Stimulated activated effector memory CD8-positive, alpha-beta T cell treated with anti-CD3 and anti-CD28 coated beads, Interleukin-12 subunit alpha, Interleukin-12 subunit beta, amount 100 ng/mL, for 72 hours (primary cell): Measurements from ENCODE around the gene HOXA6.
A peak's percentile ranks its signal among the peaks of the same experiment; 100 is the strongest.

Source experiments
- ATAC-seq: fragments of 150-1000 bp; cut with Tn5 transposase; 2 replicates; pipeline ENCODE4 v1.10.0; 2021
- DNase-seq, 2 donors: peaks; one replicate each; pipeline ENCODE4 v3.0.0; 2021 to 2022; ENCODE audit warnings: low spot score in 2 of 2
- H3K27ac Mint-ChIP-seq: one replicate; pipeline ENCODE4 v1.8.0; 2022; ENCODE audit warnings: mild to moderate bottlenecking, mixed read lengths
- H3K36me3 Mint-ChIP-seq: one replicate; pipeline ENCODE4 v1.8.0; 2022; ENCODE audit warnings: mild to moderate bottlenecking, mixed read lengths
- H3K4me1 Mint-ChIP-seq: one replicate; pipeline ENCODE4 v1.8.0; 2022; ENCODE audit warnings: mixed read lengths
- H3K4me3 Mint-ChIP-seq: one replicate; pipeline ENCODE4 v1.8.0; 2022; ENCODE audit warnings: mild to moderate bottlenecking, mixed read lengths
- H3K9me3 Mint-ChIP-seq: one replicate; pipeline ENCODE4 v1.8.0; 2022; ENCODE audit warnings: mixed read lengths

HOXA6 gene

DNA sequence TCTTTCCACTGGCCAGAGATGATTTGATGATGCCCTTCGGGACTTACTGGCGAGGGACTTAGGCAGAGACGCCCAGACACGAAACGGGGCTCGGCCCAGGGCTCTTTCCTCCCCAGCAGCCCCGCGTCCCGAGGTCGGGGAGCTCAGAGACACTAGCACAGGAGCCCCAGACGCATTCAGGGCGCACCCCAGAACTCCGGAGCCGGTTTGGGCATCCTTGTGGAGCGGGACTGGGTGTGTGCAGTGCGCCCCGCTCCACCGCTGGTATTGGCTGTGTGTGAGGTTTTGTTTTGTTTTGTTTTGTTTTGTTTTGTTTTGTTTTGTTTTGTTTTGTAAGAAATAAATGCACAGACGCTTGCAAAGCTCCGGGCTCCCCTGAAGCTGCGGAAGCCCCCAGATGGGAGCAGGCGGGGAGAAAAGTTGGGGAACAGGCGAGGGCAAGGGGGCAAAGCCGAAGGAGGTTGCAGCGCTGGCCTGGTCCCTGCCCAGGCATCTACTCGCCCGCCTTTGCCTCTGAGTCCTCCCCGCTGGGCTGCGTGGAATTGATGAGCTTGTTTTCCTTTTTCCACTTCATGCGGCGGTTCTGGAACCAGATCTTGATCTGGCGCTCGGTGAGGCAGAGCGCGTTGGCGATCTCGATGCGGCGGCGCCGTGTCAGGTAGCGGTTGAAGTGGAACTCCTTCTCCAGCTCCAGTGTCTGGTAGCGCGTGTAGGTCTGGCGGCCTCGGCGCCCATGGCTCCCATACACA, 2.2 kb downstream of the HOXA6 start:
- ATAC-seq: no peak
- H3K4me1 Mint-ChIP-seq: peaks cover 8% of the 10 kb centered on the region
- DNase-seq: no peak
- H3K4me3 Mint-ChIP-seq: no peak overlapping the region
- no peak overlapping the region for H3K27ac Mint-ChIP-seq
- H3K36me3 Mint-ChIP-seq: no peaks in the 10 kb centered on the region
- no peaks in the 10 kb centered on the region for H3K9me3 Mint-ChIP-seq

DNA sequence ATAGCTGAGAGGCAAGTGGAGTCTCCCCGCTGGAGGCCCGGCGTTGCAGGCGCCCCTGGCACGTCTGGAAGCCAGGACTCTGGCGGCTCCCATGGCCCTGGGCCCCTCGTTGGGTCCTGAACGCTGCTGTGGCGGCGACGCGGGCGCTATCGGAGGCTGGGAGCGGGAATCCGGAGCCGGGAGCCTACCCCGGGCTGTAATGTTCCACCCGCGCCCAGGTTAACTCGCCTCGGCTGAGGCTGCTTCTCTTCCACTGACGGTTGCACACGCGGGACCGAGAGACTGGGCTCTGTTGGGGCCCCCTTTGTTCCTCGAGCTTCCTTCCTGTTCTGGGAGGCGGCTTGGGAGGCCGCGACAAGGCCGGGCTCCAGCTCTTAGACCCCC, 2.8 kb downstream of the HOXA6 start:
- Mint-ChIP-seq H3K4me3 (no peak overlapping the region), H3K9me3 (no peaks in the 10 kb centered on the region), H3K27ac (no peak overlapping the region)

DNA sequence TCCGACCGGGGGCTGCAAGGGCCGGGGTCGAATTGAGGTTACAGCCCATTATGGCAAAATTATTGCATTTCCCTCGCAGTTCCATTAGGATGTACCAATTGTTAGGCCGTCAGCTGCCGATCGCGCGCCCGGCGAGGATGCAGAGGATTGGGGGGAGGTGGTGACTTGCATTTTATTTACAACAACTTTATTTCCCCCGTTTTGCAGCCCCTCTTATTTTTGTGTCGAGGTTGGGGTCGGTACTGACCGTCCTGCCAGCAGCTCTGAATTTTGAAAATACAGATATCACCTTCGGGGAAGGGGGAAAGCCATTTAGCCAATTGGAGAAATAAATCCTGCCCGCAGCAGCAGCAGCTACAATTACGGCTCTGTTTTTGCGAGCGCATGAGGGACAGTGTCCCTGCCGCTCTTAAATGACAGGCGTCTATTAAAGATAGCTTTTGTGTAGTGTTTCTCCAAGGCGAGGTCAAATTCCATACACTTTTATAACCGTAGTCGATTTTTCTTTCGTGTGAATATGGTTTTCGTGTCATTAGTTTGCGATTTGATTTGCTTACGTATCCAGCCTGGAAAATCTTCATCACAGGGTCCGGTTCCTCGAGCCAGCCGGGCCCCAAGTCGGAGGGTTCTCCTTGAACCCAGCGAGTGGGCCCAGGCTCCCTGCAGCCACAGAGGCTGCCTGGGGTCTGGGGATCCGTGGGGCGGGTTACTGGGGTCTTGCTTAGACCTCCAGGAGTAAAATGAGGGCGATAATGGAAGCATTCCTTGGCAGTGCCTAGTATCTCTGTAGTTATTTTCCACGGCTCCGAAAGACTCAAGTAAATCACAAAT, 3.4 kb downstream of the HOXA6 start:
- no peak for DNase-seq
- no peak overlapping the region for H3K4me3 Mint-ChIP-seq
- ATAC-seq: no peak
- no peaks in the 10 kb centered on the region for H3K9me3 Mint-ChIP-seq
- peaks cover 6% of the 10 kb centered on the region for H3K4me1 Mint-ChIP-seq
- no peak overlapping the region for H3K27ac Mint-ChIP-seq
- H3K36me3 Mint-ChIP-seq: no peaks in the 10 kb centered on the region

More for the DNA sequence above, 2.8 kb downstream of the HOXA6 start:
- no peaks in the 10 kb centered on the region for H3K36me3 Mint-ChIP-seq
- no peak for DNase-seq
- H3K4me1 Mint-ChIP-seq: peaks cover 6% of the 10 kb centered on the region
- no peak for ATAC-seq

DNA sequence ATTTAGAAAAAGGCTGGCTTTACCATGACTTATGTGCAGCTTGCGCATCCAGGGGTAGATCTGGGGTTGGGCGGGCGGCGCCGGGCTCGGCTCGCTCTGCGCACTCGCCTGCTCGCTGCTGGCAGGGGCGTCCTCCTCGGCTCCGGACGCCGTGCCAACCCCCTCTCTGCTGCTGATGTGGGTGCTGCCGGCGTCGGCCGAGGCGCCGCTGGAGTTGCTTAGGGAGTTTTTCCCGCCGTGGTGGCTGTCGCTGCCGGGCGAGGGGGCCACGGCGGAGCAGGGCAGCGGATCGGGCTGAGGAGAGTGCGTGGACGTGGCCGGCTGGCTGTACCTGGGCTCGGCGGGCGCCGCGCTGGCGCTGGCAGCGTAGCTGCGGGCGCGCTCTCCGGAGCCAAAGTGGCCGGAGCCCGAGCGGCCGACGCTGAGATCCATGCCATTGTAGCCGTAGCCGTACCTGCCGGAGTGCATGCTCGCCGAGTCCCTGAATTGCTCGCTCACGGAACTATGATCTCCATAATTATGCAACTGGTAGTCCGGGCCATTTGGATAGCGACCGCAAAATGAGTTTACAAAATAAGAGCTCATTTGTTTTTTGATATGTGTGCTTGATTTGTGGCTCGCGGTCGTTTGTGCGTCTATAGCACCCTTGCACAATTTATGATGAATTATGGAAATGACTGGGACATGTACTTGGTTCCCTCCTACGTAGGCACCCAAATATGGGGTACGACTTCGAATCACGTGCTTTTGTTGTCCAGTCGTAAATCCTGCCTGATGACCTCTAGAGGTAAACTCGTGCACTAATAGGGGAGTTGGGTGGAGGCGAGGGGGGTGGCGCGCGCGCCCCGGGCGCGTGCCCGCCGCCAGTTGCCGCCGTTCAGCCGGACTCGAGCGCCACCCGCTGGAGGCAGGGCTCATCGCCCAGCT, 4.3 kb downstream of the HOXA6 start, which contains the start of gene HOXA5:
Gene HOXA5 (minus strand): TSS at position 659 of the 927 bp plus-strand sequence. CDS start 74 bp downstream, at position 585.
- no peaks in the 10 kb centered on the region for H3K36me3 Mint-ChIP-seq
- H3K9me3 Mint-ChIP-seq: no peaks in the 10 kb centered on the region
- DNase-seq: no peak
- no peak within 1 kb of the TSS for H3K27ac Mint-ChIP-seq
- H3K4me3 Mint-ChIP-seq: no peak within 1 kb of the TSS
- H3K4me1 Mint-ChIP-seq: peaks cover 5% of the 10 kb centered on the region
- ATAC-seq: no peak

DNA sequence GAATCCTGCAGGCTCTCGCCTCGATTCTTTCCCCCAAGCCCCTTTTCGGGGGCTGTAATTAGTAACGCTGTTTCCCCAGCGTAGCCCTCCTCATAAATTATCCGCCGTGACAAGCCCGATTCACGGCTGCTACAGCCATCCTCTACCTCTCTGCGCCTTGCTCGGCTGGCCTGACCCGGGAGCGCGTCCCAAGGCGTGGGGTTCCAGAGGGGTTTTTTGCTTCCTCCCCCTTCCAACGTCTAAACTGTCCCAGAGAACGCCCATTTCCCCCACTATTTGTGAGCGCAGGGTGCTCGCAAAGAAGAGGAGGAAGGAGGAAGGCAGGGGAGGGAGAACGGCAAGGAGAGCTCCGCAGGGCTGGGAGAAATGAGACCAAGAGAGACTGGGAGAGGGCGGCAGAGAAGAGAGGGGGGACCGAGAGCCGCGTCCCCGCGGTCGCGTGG, 5.0 kb downstream of the HOXA6 start:
- no peaks in the 10 kb centered on the region for H3K9me3 Mint-ChIP-seq
- no peak for DNase-seq
- no peaks in the 10 kb centered on the region for H3K4me1 Mint-ChIP-seq
- no peak for ATAC-seq
- H3K4me3 Mint-ChIP-seq: no peak overlapping the region
- no peaks in the 10 kb centered on the region for H3K36me3 Mint-ChIP-seq
- no peak overlapping the region for H3K27ac Mint-ChIP-seq

DNA sequence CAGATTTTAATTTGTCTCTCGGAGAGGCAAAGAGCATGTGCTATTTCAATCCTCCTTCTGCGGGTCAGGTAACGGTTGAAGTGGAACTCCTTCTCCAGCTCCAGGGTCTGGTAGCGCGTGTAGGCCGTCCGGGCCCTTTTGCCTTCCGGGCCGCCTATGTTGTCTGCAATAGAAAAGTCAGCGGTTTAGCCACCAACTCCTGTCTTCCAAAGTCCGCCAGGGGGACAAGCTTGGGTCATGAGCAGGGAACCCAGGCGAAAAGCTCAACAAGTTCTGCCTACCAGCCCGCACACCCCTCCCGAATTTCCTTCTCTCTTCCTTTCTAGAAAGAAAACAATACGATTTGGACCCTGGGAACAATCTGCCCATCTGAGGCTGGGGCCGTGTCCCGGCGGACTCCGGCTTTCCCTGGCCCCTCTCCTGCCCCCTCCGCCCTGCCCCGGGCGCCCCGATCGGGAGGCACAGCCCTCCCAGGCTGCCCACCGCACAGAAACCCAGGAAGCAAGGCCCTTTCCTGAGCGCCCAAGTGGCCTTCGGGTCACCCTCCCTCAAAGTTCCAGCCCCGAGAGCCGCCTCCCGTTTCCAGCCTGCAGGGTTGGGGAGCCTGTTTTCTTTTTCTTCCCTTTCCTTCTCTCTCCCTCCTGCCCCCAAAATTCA, 5.5 kb downstream of the HOXA6 start:
- no peaks in the 10 kb centered on the region for H3K36me3 Mint-ChIP-seq

DNA sequence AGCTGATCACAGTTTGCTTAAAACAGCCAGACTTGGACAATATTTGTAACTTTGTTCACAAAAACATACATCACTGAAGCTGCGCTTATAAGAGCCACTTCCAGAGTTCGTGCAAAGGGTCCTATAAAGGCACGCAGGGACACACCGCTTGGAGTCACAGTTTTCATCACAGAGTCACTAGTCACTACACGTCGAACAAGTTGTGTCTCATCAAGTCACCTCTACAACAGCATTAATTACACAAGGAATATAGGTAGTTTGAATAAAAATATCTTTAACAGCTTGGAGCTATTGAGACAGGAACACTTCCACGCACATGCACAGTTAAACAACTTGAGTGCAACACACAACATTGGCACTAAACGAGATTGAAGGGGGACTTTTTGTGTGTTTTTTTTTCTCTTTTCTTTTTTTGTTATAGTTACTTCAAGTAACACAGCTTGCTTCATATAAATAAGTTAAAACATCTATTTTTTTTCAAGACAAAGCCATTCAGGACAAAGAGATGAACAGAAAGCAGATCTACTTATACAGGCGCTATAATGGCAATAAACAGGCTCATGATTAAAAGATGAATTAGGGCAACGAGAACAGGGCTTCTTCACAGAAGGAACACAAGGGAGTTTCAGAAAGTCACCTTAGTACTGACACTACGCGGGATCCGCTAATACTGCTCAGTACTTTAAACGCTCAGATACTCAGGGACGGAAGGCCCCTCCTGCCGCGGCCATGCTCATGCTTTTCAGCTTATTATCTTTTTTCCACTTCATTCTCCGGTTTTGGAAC, 6.2 kb downstream of the HOXA6 start:
- Mint-ChIP-seq H3K4me1 (peaks cover under 1% of the 10 kb centered on the region), H3K9me3 (no peaks in the 10 kb centered on the region), H3K27ac (no peak overlapping the region), H3K36me3 (no peaks in the 10 kb centered on the region), H3K4me3 (no peak overlapping the region)
- DNase-seq (no peak), ATAC-seq (no peak)

More for the DNA sequence above, 5.5 kb downstream of the HOXA6 start:
- no peak overlapping the region for H3K4me3 Mint-ChIP-seq
- ATAC-seq: no peak
- no peaks in the 10 kb centered on the region for H3K9me3 Mint-ChIP-seq
- DNase-seq: no peak
- no peaks in the 10 kb centered on the region for H3K4me1 Mint-ChIP-seq
- no peak overlapping the region for H3K27ac Mint-ChIP-seq

DNA sequence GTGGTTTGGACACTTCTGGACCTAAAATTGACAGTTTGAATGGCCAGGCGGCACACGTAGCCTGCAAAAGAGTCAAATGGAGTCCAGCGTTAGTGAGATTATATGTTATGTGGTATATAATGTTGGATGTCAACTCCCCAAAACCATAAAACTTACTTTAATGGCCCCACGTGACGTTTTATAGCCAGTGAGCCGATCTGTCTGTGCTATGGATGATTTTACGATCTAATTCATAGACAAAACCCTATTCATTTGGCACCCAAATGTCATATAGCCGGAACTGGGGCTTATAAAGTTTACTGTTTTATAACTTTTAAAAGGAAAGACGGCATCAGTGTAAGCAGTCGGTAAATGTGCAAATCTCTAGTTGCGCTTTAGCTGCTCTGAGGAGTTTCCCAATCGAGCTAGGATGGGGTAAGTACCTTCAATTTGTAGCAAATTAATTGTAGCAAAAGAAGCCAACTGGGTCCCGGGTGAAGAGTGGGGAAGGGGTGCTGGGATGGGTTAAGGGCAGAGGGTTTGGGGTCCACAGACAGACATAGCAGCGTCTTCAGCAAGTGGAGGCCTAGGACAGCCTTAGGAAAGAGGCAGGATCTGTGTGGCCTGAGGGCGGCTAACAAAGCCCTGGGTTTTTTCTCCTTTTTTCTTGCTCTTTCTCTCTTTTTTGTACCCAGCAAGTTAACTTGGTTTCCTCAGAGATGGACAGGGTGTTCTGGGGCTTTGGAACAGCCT, 7.3 kb downstream of the HOXA6 start:
- Mint-ChIP-seq H3K4me1 (peaks cover 10% of the 10 kb centered on the region), H3K27ac (no peak overlapping the region), H3K36me3 (no peaks in the 10 kb centered on the region), H3K4me3 (no peak overlapping the region), H3K9me3 (no peaks in the 10 kb centered on the region)
- ATAC-seq (no peak), DNase-seq (no peak)

DNA sequence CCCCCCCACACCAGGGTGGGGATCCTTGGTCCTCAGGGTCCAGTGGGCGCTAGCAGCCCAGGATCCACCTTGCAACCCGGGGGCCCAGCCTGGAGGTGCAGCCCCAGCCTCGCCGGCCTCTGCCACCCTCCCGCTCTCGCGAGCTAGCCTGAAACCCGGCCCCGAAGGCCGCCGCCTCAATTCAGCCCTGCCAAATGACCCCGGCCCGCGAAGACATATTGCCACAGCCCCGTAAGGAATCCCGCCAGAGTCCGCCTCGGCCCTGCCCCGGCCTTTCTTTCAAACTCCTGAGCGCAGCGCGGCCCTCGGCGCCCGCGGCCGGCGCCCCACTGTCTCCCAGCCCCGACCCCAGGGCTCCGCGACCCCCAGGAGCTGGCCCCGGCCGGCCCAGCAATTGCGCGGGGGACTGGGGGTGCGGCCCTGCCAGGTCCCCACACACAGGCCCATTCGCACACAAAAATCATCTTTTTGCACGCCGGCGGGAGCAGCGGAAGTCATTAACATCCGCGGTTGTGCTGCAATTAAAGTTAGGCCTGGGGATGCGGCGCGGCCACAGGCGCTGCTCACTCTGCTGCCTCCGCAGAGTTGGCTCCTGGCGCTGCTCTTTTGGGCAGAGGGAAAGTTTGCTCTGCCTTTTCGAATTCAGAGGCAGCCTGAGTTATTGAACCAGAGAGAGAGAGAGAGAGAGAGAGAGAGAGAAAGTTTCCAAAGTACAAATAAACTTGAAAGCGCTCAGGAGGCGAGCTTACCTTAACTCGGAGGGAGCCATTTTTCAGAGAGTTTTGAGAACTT, 8.0 kb downstream of the HOXA6 start:
- Mint-ChIP-seq H3K9me3 (no peaks in the 10 kb centered on the region), H3K4me3 (no peak overlapping the region), H3K36me3 (no peaks in the 10 kb centered on the region), H3K27ac (no peak overlapping the region), H3K4me1 (peaks cover 18% of the 10 kb centered on the region)
- DNase-seq: no peak
- no peak for ATAC-seq

DNA sequence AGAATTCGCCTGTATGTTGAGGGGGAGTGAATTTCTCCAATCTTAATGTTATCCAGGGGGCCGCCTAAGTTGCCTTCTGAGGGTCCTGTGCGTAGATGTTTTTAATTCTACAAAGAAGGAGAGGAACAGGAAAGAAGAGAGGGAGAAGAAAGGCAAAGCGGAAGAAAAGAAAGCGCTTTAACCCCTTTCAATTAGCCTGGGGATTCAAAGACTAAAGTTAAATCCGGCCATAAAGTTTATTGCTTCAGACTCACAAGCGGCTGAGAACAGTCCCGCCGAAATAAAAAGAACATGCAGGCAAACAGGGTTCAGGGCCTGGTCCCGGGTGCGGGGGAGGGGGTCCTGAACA, 8.6 kb downstream of the HOXA6 start:
- no peak overlapping the region for H3K27ac Mint-ChIP-seq
- H3K4me3 Mint-ChIP-seq: no peak overlapping the region
- ATAC-seq: no peak
- no peak for DNase-seq
- no peaks in the 10 kb centered on the region for H3K9me3 Mint-ChIP-seq
- H3K4me1 Mint-ChIP-seq: peaks cover 23% of the 10 kb centered on the region
- H3K36me3 Mint-ChIP-seq: no peaks in the 10 kb centered on the region

DNA sequence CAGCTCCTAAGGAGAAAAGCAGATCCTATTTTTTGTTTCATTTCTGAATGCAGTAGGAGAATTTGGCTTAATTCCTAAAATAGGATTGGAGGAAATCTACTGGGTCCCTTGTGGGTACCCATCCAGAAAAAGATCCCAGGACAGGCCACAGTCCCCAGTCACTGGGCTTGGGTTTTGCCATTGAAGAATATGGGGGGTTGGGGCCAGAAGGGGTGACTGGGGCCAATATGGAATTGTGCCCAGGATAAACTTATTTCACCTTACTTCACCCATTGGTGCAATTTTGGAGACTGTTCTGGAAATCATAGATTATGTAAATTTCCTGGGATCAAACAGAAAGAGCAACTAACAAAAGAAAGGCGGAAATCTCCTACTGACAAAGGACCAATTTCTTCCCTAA, 9.1 kb downstream of the HOXA6 start:
- no peaks in the 10 kb centered on the region for H3K9me3 Mint-ChIP-seq
- H3K27ac Mint-ChIP-seq: no peak overlapping the region
- no peak for ATAC-seq
- no peak for DNase-seq
- no peak overlapping the region for H3K4me3 Mint-ChIP-seq
- no peaks in the 10 kb centered on the region for H3K36me3 Mint-ChIP-seq
- H3K4me1 Mint-ChIP-seq: peaks cover 25% of the 10 kb centered on the region

DNA sequence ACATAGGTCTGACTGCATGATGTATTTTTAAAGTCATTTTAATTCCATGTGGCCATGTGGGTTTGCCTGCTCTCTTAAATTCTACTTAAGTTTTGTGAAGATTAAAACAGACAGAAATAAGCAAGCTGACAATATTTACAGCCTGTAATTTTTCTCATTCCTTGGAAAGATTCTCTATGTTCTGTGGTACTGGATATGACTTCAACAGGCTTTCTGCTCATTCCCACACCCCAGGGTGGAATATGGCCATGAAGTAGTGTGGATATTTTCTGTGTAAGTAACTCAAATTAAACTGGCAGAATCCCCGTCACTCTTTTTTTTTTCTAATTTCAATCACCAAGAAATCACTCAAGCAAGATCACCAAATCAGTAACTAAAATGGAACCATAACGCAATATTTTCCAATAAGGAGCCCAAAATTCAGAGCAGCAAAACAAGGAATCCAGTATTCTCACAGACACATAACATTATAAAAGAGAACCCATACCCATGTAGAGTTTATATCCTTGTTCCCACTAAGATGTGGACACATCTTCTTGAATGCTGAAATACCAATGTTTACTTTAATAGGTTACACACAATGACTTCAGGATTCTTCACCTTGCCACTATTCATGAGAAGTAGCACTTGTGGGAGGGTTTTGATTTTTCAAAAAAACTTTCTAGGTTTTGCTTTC, 9.8 kb downstream of the HOXA6 start:
- Mint-ChIP-seq H3K9me3 (no peaks in the 10 kb centered on the region), H3K27ac (no peak overlapping the region), H3K36me3 (no peaks in the 10 kb centered on the region), H3K4me3 (no peak overlapping the region), H3K4me1 (peaks cover 25% of the 10 kb centered on the region)
- ATAC-seq (no peak), DNase-seq (no peak)

DNA sequence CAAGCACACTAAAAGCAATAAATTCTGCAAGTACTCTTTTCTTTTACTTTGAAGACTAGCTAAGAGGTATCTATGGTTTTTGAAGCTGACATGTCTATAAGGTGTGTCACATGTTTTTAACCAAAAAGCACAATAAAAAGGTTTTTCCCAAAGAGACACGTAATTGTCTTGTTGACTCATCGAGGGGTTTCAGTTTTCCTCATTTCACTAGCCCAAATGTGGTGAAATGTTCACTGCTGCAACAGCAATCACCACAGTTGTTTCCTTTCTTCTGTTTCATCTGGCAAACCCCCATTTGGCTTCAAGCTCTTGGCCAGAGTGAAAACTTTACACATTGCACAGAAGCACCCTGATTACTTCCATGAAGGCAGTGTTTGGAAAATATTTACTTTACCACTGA, 13.2 kb downstream of the HOXA6 start:
- DNase-seq (no peak), ATAC-seq (peak; percentile 75)
- Mint-ChIP-seq H3K36me3 (no peaks in the 10 kb centered on the region), H3K4me3 (no peak overlapping the region), H3K9me3 (no peaks in the 10 kb centered on the region), H3K4me1 (peaks cover 25% of the 10 kb centered on the region), H3K27ac (no peak overlapping the region)
